ENCODE measurements around the gene BSDC1. TPM values are rescaled to one million over a fixed set of nuclear protein-coding genes. Genes with fewer than 3 reads are reported as not detected.

BSDC1 gene
- total RNA-seq, 1 experiment from 2014 or later, result 74.0 TPM

DNA sequence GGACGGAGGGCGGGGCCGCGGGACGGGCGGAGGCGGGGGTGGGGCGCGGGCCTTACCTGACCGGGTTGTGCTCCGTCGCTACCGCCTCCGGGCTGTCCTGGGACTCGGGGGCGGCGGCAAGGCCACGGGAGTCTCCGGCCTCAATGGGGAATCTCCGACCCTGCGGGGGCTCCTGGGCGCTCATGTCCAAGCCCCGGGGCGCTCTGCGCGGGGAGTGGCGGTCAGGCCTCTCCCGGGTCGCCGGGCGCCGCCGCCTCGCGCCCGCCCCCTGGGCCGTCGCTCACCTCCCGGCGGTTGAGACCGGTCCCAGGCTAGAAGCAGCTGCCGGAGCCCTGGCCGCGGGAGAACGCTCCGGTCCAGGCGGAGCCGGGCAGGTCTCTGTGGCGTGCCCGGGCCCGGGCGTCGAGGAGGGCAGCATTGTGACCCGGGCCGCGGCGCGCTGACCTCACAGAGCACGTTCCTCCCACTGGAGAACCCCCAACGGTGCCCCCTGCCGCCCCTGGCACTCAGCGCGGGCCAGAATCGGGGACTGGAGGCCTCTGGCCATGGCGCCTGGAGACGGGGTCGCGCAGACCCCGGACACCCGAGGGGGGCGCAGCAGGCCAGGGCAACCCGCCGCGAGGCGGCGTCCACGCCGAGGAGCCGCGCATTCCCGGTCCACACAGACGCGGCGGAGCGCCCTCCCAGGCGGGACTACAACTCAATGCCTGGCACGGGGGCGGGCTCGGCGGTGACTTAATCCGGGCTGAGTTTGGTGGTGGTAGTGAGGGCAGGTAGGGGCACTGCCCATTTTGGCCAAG, 32.4 kb downstream of the BSDC1 start:
- Histone ChIP-seq H3K79me2 (ENCODE audit: low read depth) (no peaks in the 10 kb centered on the region), H3K36me3 (ENCODE audit: low read depth) (peaks cover 3% of the 10 kb centered on the region; the same call in 1 of the 2 replicates), H3K4me2 (peak overlapping the region; percentile 60), H4K20me1 (ENCODE audit: insufficient read depth) (no peaks in the 10 kb centered on the region), H3F3A (ENCODE audit: insufficient read depth, low read depth) (peaks cover 37% of the 10 kb centered on the region; the same call in 1 of the 2 replicates), H3K9me2 (ENCODE audit: insufficient read depth) (no peaks in the 10 kb centered on the region), H3K27ac (no peak overlapping the region), H3K27me3 (ENCODE audit: insufficient read depth, low read depth) (no peaks in the 10 kb centered on the region), H3K4me3 (peak overlapping the region; percentile 27; the same call in 1 of the 2 replicates), H3K4me1 (replicated peaks; ENCODE audit: insufficient read depth) (no peaks in the 10 kb centered on the region), H3K9me3 (ENCODE audit: insufficient read depth, low read depth) (no peaks in the 10 kb centered on the region), H2AFZ (no peak overlapping the region)
- BruUV-seq (replicated peaks), result no TSS peak
- ChIA-PET POLR2A (ENCODE audit: unreplicated experiment) (interaction anchor here (0.6 to 0.7 kb wide), 2 partner anchors 20 to 55 kb away, joined by 3 read pairs; no protein-coding TSS in a partner anchor), CTCF (interaction anchor here (0.6 kb wide), 1 partner anchor 72 kb away, joined by 3 read pairs; no protein-coding TSS in a partner anchor)
- TF ChIP-seq EZH2 (IDR thresholded peaks at IDR 0.05; ENCODE audit: low read depth) (no peak), CTCF (conservative IDR thresholded peaks at IDR 0.05) (no peak)
- intact Hi-C loops (cut with micrococcal nuclease; ENCODE audit: unreplicated experiment), result loop anchor here (2.0 kb wide), 1 partner anchor 145 kb away; no protein-coding TSS in a partner anchor
- DNase-seq, result peak in 1 of 2 experiments; percentile 35

- Histone ChIP-seq H3K9me3 (ENCODE audit: insufficient read depth, low read depth) (no peaks in the 10 kb centered on the region), H3K4me1 (replicated peaks; ENCODE audit: insufficient read depth) (no peaks in the 10 kb centered on the region), H3K36me3 (ENCODE audit: low read depth) (no peaks in the 10 kb centered on the region), H3K4me3 (no peak overlapping the region; the same call in 1 of the 2 replicates), H2AFZ (no peak overlapping the region), H3K4me2 (no peak overlapping the region; the same call in 1 of the 2 replicates), H3K79me2 (ENCODE audit: low read depth) (no peaks in the 10 kb centered on the region), H4K20me1 (ENCODE audit: insufficient read depth) (no peaks in the 10 kb centered on the region), H3K27me3 (ENCODE audit: insufficient read depth, low read depth) (no peaks in the 10 kb centered on the region), H3K27ac (no peak overlapping the region), H3K9me2 (ENCODE audit: insufficient read depth) (no peaks in the 10 kb centered on the region), H3F3A (ENCODE audit: insufficient read depth, low read depth) (peaks cover 37% of the 10 kb centered on the region; the same call in 1 of the 2 replicates)
- CTCF ChIA-PET, result no interaction called here
- no peak for DNase-seq
- TF ChIP-seq EZH2 (IDR thresholded peaks at IDR 0.05; ENCODE audit: low read depth) (no peak), CTCF (conservative IDR thresholded peaks at IDR 0.05) (no peak)
- BruUV-seq (replicated peaks), result no TSS peak
- intact Hi-C loops (cut with micrococcal nuclease; ENCODE audit: unreplicated experiment), result no loop called here
- POLR2A ChIA-PET (ENCODE audit: unreplicated experiment), result interaction anchor here (0.6 kb wide), 1 partner anchor 54 kb away, joined by 3 read pairs; no protein-coding TSS in a partner anchor
Measured at GRCh38 chr1:32361308-32361673, 33.0 kb downstream of the BSDC1 start.

GRCh38 chr1:32358435-32358834, 35.8 kb downstream of the BSDC1 start:
- TF ChIP-seq EZH2 (IDR thresholded peaks at IDR 0.05; ENCODE audit: low read depth), result no peak
- TF ChIP-seq CTCF (conservative IDR thresholded peaks at IDR 0.05), result no peak
- Histone ChIP-seq H4K20me1 (ENCODE audit: insufficient read depth) (no peaks in the 10 kb centered on the region), H3K9me3 (ENCODE audit: insufficient read depth, low read depth) (no peaks in the 10 kb centered on the region), H3K27ac (no peak overlapping the region), H3K9me2 (ENCODE audit: insufficient read depth) (no peaks in the 10 kb centered on the region), H3F3A (ENCODE audit: insufficient read depth, low read depth) (peaks cover 26% of the 10 kb centered on the region; the same call in 1 of the 2 replicates), H3K27me3 (ENCODE audit: insufficient read depth, low read depth) (no peaks in the 10 kb centered on the region), H3K79me2 (ENCODE audit: low read depth) (no peaks in the 10 kb centered on the region), H3K36me3 (ENCODE audit: low read depth) (no peaks in the 10 kb centered on the region), H3K4me2 (no peak overlapping the region), H2AFZ (no peak overlapping the region), H3K4me3 (no peak overlapping the region), H3K4me1 (replicated peaks; ENCODE audit: insufficient read depth) (no peaks in the 10 kb centered on the region)
- no peak for DNase-seq
- POLR2A ChIA-PET (ENCODE audit: unreplicated experiment), result interaction anchor here (0.6 kb wide), 1 partner anchor 27 kb away, joined by 4 read pairs; no protein-coding TSS in a partner anchor
- CTCF ChIA-PET, result no interaction called here
- intact Hi-C loops (cut with micrococcal nuclease; ENCODE audit: unreplicated experiment), result no loop called here
- no TSS peak for BruUV-seq (replicated peaks)

All from PC-9 (cell line).